Measurements from ENCODE around the gene KCTD17. TPM values are rescaled to one million over a fixed set of nuclear protein-coding genes. Genes with fewer than 3 reads are reported as not detected.

Gene KCTD17
- total RNA-seq, 1 experiment from 2014 or later, result 19.8 TPM

- no peak overlapping the region for H3K27ac Mint-ChIP-seq (ENCODE audit: unreplicated experiment)
- no TSS peak for BruUV-seq (replicated peaks)
- H3K4me1 Mint-ChIP-seq (ENCODE audit: low read depth, unreplicated experiment), result peaks cover 8% of the 10 kb centered on the region
- H3K9me3 Mint-ChIP-seq (ENCODE audit: low read depth, unreplicated experiment), result no peaks in the 10 kb centered on the region
- peaks cover 81% of the 10 kb centered on the region for H3K27me3 Mint-ChIP-seq (ENCODE audit: unreplicated experiment)
- DNase-seq, result no peak
- no peak overlapping the region for H3K4me3 Mint-ChIP-seq (ENCODE audit: low read depth, unreplicated experiment)
- H3K36me3 Mint-ChIP-seq (ENCODE audit: insufficient read depth, unreplicated experiment), result no peaks in the 10 kb centered on the region
- no peak for TF ChIP-seq CTCF (IDR thresholded peaks at IDR 0.05; ENCODE audit: unreplicated experiment)
- intact Hi-C loops (cut with micrococcal nuclease; ENCODE audit: unreplicated experiment), result no loop called here
- CTCF ChIA-PET, result no interaction called here
Observed at GRCh38 chr22:37111156-37111717, 59.7 kb downstream of the KCTD17 start.

GRCh38 chr22:37112084-37112728 lies 60.7 kb downstream of the KCTD17 start:
- TF ChIP-seq CTCF (IDR thresholded peaks at IDR 0.05; ENCODE audit: unreplicated experiment), result no peak
- intact Hi-C loops (cut with micrococcal nuclease; ENCODE audit: unreplicated experiment), result no loop called here
- no peak overlapping the region for H3K27ac Mint-ChIP-seq (ENCODE audit: unreplicated experiment)
- H3K4me1 Mint-ChIP-seq (ENCODE audit: low read depth, unreplicated experiment), result peaks cover 8% of the 10 kb centered on the region
- BruUV-seq (replicated peaks), result no TSS peak
- DNase-seq, result peak; percentile 62
- H3K27me3 Mint-ChIP-seq (ENCODE audit: unreplicated experiment), result peaks cover 81% of the 10 kb centered on the region
- CTCF ChIA-PET, result no interaction called here
- H3K9me3 Mint-ChIP-seq (ENCODE audit: low read depth, unreplicated experiment), result no peaks in the 10 kb centered on the region
- H3K4me3 Mint-ChIP-seq (ENCODE audit: low read depth, unreplicated experiment), result no peak overlapping the region
- H3K36me3 Mint-ChIP-seq (ENCODE audit: insufficient read depth, unreplicated experiment), result no peaks in the 10 kb centered on the region

Other genes starting within 250 kb of the KCTD17 start
- not detected in 2 replicates for gene PVALB, start 234.7 kb upstream of the KCTD17 start, total RNA-seq (2022)
- gene NCF4, start 190.7 kb upstream of the KCTD17 start, total RNA-seq (2022), result 0.54 TPM in 1 of 2 replicates, not detected in the other
- gene CSF2RB, start 138.1 kb upstream of the KCTD17 start, total RNA-seq (2022), result not detected in 2 replicates
- 52.2 and 64.7 TPM in 2 replicates for gene TST, start 32.3 kb upstream of the KCTD17 start, total RNA-seq (2022)
- 60.8 and 73.0 TPM in 2 replicates for gene MPST, start 32.0 kb upstream of the KCTD17 start, total RNA-seq (2022)
- gene TMPRSS6, start 58.0 kb downstream of the KCTD17 start, total RNA-seq (2022), result not detected in 2 replicates
- gene IL2RB, start 98.2 kb downstream of the KCTD17 start, total RNA-seq (2022), result not detected in 2 replicates
- gene C1QTNF6, start 136.5 kb downstream of the KCTD17 start, total RNA-seq (2022), result 6.2 and 7.5 TPM in 2 replicates
- gene SSTR3, start 160.7 kb downstream of the KCTD17 start, total RNA-seq (2022), result not detected in 2 replicates
- gene RAC2, start 192.5 kb downstream of the KCTD17 start, total RNA-seq (2022), result 21.0 and 24.0 TPM in 2 replicates
- 0.38 and 0.59 TPM in 2 replicates for gene CYTH4, start 230.8 kb downstream of the KCTD17 start, total RNA-seq (2022)

Data from Calu3 (cell line).